Inflammatory macrophage treated with lipopolysaccharide for 1 hour (primary cell): Measurements from ENCODE around the gene TTC7B.

Experiments used
- DNase-seq, 2 donors: peaks; one replicate each; pipeline ENCODE4 v3.0.0-alpha.2; 2020 to 2022

Gene TTC7B

DNA sequence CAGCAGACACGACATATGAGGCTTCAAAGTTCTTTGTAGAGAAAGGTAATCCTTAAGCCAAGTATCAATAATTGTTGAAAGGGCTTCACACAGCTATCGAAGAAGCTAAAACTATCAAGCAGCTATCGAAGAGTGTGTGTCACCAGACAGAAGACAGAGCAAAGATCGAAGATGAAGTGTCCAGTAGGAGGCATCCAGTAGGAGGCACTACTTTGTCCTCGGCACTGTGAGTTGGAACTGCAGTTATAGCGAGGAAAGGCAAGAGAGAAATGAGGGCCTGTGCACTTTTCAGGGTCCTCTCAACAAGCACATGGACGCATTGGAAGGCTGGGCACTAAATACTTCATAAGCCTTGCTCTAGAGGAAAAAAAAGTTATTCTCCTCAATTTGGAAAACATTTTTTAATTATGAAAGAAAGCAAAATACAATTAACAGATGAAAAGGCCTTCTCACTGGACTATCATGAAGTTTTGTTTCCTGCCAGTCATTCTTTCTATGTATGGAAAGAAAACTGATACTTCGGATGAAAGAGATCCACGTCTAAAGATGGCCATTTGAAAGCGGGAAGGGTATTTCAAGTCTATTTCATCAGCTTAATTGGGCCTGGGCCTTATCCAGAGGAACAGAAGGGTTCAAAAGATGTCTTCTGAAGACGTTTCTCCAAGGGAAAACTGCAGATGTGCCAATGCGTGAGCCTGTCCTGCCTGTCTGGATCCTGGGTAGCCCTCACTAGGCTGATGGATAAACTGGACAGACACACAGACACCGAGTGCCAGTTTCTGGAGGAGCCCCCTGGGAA is 244.9 kb downstream of the TTC7B start:
- no peak for DNase-seq

DNA sequence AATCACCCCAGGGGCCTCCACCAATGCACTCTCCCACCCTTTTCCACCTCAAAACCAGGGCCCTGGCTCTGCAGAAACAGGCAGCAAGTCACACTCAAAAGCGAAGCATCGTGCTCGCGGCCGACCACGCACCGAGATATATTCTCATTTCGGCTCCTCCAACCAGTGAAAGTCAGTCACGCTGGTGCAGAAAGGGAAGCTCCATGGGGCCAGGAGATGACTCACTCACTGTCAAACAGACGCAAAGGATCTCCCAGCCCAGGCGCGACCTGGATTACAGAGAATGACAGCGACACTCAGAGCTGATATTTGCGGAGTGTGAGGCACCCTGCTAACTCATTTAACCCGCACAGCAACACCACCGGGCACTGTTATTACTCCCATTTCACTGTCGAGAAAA is 245.8 kb downstream of the TTC7B start:
- DNase-seq = no peak

GRCh38 chr14:90569606-90570387 is 246.4 kb downstream of the TTC7B start:
- DNase-seq = no peak

- DNase-seq = no peak
Observed at GRCh38 chr14:90569201-90569600, 247.0 kb downstream of the TTC7B start.

DNA sequence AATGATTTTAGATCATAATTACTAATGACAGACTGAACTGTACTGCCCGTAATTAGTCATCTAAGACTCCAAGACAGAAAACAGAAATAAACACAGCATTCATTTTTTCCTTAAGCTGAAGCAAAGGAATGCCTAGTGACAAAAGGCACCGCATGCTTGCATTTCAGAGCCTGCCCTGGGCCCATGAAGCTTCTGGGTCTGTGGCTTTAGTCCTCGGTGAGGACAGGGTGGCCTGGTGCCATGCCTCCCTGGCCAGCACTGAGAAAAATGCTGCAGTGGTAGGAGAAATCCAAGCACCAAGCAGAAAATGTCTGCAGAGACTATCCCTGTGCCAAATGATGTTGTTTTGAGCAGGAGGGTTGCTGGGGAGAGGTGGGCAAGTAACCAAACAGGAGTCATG is 247.8 kb downstream of the TTC7B start:
- DNase-seq = no peak

GRCh38 chr14:90567991-90568390 is 248.2 kb downstream of the TTC7B start:
- DNase-seq = no peak

- DNase-seq = no peak
Observed at GRCh38 chr14:90567191-90567590, 249.0 kb downstream of the TTC7B start.

GRCh38 chr14:90566481-90566880 is 249.7 kb downstream of the TTC7B start:
- DNase-seq = no peak

DNA sequence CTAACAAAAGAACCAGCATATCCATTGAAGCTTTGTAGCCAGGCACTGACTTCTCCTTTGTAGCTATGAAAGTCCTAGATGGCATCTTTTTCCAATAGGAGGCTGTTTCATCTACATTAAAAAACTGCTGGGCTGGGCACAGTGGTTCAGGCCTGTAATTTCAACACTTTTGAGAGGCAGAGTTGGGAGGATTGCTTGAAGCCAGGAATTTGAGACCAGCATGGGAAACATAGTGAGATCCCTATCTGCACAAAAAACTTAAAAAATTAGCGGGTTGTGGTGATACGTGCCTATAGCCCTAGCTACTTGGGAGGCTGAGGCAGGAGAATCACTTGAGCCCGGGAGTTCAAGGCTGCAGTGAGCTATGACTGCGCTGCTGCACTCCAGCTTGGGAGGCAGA is 251.7 kb downstream of the TTC7B start:
- DNase-seq = no peak

DNA sequence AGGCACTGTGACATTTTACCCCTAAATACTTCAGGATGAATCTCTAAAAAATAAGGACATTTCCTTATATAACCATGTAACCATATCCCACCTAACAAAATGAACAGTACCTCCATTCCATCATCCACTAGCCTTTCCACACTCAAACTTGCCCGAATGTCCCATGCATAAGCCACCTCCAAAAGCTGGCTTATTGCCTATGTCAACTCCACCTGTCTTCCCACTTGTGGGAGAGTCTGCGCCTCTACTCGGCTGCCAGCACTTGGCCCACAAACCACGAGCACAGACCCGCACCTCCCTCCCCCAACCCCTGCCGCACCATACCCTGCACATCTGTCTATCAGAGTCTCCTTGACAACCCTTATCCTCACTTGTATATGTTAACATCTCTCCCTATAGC is 253.6 kb downstream of the TTC7B start:
- DNase-seq = no peak

- no peak for DNase-seq
Observed at GRCh38 chr14:90561920-90562319, 254.3 kb downstream of the TTC7B start.

DNA sequence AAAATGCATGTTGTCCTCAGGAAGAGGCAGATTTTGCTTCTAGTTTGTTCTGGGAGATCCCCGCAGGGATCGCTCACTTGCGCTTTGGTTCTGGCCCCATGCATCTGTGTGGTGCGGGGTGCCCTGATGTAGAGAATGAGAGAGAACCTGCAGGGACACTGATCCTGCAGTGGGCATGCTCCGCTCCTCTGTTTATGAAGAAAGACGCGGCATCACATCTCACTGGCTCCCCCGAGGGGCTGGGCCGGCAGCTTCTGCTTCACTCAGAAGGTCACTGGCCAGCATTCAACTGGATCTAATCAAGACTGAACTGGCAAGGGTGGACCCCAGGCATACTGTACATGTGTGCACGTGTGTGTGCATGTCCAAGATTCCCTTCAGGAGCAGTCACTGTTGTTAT is 255.2 kb downstream of the TTC7B start:
- no peak for DNase-seq

DNA sequence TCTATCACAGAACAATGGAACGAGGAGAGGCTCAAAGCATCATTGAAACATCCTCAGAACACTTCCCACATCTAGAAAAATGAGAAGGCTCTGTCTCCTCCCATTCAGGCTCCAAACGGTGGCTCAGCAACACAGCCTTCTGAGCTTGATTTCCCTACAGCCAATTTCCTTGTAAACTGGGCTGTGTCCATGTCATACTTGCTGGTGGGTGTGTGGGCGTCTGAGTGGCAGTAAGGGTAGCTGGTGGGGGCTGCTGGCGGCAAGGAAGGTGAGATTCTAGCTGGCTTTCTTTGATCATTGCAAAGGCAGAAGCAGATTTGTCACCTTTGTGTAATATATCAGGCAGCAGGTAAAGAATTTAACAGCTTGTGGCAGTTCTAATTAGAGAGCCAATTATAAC is 255.7 kb downstream of the TTC7B start:
- DNase-seq = no peak

- DNase-seq = no peak
Observed at GRCh38 chr14:90559811-90560492, 256.3 kb downstream of the TTC7B start.

DNA sequence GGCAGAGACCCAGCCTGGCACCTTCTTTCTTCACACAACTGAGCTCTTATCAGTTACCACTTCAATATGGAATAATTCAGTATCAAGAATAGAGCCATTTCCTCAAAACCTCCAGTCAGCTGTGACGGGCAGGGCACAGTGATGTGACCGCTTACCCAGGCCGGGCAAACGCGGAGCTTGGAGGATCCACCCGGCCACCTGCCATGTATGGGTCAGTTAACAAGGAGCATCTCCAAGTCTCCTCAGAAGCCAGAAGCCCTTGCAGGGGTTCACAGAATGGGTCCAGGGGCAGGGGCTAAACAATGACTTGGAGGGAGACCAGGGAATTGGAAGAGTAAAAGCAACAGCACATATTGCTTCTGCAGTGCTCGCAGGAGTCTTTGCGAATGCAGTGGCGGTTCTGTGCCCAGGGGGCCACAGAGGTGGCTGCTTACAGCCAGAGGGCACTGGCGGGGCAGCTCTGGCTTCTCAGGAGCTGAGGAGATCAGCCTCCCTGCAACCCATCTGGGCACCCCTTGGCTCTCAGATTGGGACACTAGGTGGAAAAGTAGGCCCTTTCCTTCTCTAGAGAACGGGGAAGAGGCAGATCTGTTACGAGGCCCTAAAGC is 257.1 kb downstream of the TTC7B start:
- DNase-seq = no peak

DNA sequence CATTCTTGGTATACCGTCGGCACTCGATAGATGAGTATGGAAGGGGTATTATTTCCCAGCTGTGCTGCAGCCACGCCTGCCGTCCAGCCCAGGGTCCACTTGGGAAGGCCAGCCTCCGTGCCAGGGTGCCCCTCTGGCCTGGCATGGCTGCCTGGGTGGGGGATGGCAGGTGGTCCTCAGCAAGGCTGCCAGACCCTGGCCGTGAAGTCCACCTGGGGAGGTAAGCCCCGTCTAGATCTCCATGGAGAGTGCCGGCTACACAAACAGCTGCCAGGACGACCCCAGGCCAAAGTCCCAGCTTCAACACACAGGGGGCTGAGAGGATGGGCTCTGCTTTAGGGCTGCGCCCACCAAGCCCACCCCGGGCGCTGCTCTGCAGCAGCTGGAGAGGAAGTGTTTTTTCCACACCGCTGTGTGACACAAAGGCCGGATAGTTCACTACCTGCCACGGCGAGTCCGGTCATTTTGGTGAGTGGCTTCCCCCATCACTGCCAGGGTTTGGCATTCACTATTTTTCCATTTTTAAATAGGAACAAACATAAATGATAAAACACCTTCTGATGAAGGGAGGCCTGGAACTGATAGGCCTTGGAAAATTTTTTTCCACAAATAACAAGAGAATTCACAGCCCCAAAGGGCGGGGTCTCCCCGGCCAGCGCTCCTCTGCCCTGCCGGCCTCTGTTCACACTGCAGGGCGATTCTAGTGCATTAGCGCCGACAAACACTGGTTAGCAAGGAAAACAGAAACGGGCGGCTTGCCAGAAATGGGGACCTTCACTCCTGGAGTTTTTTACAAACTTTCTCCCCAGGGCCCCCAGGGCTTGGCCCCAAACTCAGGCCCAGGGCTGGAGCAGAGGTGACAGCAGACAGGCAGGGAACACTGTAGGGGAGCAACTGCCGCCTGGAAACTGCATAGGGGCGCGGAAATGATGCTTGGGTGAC is 257.9 kb downstream of the TTC7B start:
- no peak for DNase-seq

DNA sequence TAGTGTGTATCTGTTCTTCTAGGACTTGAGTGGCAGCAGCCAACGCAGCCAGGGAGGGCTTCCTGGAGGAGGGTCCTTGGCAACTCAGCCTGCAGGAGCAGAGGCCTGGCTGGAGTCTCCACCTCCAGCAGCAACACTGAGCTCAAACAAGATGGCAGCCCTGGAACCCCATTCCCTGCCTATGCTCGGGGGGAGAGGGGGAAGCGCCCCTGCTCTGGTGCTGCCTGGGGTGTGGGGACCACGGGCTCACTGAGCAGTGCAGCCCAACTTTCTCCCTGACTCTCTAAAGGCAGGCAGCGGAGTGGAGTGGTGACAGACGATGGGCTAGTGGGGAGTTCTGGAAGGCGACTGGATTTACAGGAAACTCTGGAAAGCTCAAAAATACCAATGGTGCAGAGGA is 258.7 kb downstream of the TTC7B start:
- DNase-seq = no peak

DNA sequence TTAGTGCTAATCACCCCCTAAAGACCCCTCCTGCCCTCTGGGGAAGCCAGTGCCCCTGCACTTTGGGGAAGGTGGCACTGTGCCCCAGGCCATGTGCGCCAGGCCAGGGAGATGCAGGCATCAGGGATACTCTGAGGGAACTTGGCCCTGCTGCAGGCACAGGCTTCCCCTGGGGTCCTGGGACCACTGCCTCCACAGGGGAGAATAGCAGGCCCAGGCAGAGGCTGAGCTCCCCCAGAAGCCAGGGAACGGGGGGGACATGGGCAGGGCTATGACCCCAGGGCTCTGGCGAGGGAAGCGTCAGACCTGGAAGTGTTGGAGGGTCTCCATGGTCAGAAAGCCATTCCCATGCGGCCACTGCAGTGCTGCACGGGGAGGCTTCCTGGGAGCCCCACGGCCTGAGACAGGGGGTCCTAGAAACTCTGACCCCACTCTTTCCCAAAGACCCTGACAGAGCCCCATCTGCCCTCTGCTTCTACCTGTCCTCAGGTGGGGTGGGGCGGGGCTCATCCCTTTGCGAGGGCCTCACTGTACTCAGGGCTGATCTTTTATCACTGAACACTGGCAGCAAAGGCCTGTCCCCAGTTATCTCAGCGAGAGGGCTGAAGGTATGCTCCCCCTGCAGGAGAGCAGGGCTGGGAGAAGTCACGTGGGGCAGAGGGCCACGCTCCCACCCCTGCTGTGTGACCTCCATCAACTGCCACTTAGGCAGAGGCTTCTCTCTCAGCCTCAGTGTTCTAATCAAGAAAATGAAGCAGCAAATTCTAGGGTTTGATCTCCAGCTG is 259.4 kb downstream of the TTC7B start:
- no peak for DNase-seq

DNA sequence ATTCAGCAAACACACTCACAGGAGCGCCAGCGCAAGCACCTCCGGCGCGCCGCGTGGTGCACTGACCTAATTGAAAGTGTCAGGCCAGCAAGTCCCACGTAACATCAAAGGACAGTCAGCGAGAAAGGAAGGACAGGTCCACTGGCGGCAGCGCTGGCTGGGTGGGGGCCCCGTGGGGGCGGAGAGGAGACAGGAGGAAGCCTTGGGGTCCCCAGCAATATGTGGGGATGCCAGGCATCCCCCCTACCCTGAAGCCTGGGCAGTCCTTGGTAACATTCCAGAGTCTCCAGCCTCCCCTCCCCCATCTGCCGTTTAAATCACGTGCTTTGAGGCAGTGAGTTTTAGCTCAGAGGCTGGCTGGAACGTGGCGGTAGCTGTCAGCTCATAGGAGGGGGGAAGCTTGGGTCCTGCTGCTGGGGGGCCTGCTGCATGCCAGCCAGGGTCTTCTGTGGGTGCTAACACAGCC is 260.2 kb downstream of the TTC7B start:
- DNase-seq = no peak

GRCh38 chr14:90555126-90556011 is 260.9 kb downstream of the TTC7B start:
- no peak for DNase-seq
